ENCODE results near the gene CFHR3. TPM values are rescaled to one million over a fixed set of nuclear protein-coding genes. Genes with fewer than 3 reads are reported as not detected.

Gene CFHR3
- total RNA-seq, result not detected

GRCh38 chr1:196774603-196775002 lies at the start of gene CFHR3:
Gene CFHR3, plus strand, starts transcription at chr1:196774840. Its CDS starts 47 bp downstream, at chr1:196774887.
- POLR2A ChIA-PET, result no interaction called here
- no peak for ATAC-seq
- no peak for TF ChIP-seq CTCF (IDR thresholded peaks at IDR 0.05)
- Mint-ChIP-seq H3K36me3 (ENCODE audit: low read depth) (no peaks in the 10 kb centered on the region), H3K4me3 (no peak within 1 kb of the TSS), H3K27me3 (no peaks in the 10 kb centered on the region), H3K4me1 (ENCODE audit: low read depth) (no peaks in the 10 kb centered on the region), H3K9me3 (no peaks in the 10 kb centered on the region), H3K27ac (no peak within 1 kb of the TSS)
- no peak for DNase-seq
- intact Hi-C loops (cut with micrococcal nuclease), result no loop called here
- CTCF ChIA-PET, result no interaction called here

- H3K4me3 Mint-ChIP-seq, result no peak overlapping the region
- no peak for ATAC-seq
- POLR2A ChIA-PET, result no interaction called here
- no peak for DNase-seq
- no peak for TF ChIP-seq CTCF (IDR thresholded peaks at IDR 0.05)
- H3K36me3 Mint-ChIP-seq (ENCODE audit: low read depth), result no peaks in the 10 kb centered on the region
- no peaks in the 10 kb centered on the region for H3K27me3 Mint-ChIP-seq
- H3K27ac Mint-ChIP-seq, result no peak overlapping the region
- H3K4me1 Mint-ChIP-seq (ENCODE audit: low read depth), result no peaks in the 10 kb centered on the region
- CTCF ChIA-PET, result no interaction called here
- no peaks in the 10 kb centered on the region for H3K9me3 Mint-ChIP-seq
- intact Hi-C loops (cut with micrococcal nuclease), result no loop called here
Measured at GRCh38 chr1:196732526-196732925, 42.1 kb upstream of the CFHR3 start.

- ATAC-seq, result no peak
- no peak for TF ChIP-seq CTCF (IDR thresholded peaks at IDR 0.05)
Measured at GRCh38 chr1:196733091-196733970, 41.3 kb upstream of the CFHR3 start.

GRCh38 chr1:196734006-196734405 lies 40.6 kb upstream of the CFHR3 start:
- no peak overlapping the region for H3K27ac Mint-ChIP-seq
- no peak overlapping the region for H3K4me3 Mint-ChIP-seq
- H3K4me1 Mint-ChIP-seq (ENCODE audit: low read depth), result no peaks in the 10 kb centered on the region
- no peak for DNase-seq
- H3K36me3 Mint-ChIP-seq (ENCODE audit: low read depth), result no peaks in the 10 kb centered on the region
- CTCF ChIA-PET, result interaction anchor here (1.2 kb wide), 1 partner anchor 10 kb away, joined by 3 read pairs; no protein-coding TSS in a partner anchor
- H3K9me3 Mint-ChIP-seq, result peaks cover 6% of the 10 kb centered on the region
- ATAC-seq, result no peak
- intact Hi-C loops (cut with micrococcal nuclease), result no loop called here
- POLR2A ChIA-PET, result no interaction called here
- TF ChIP-seq CTCF (IDR thresholded peaks at IDR 0.05), result no peak
- no peaks in the 10 kb centered on the region for H3K27me3 Mint-ChIP-seq

More at GRCh38 chr1:196733091-196733970, 41.3 kb upstream of the CFHR3 start:
- ChIA-PET POLR2A (no interaction called here), CTCF (interaction anchor here (1.2 kb wide), 1 partner anchor 10 kb away, joined by 3 read pairs; no protein-coding TSS in a partner anchor)
- H3K4me3 Mint-ChIP-seq, result no peak overlapping the region
- no peak for DNase-seq
- intact Hi-C loops (cut with micrococcal nuclease), result no loop called here
- no peaks in the 10 kb centered on the region for H3K36me3 Mint-ChIP-seq (ENCODE audit: low read depth)
- H3K27me3 Mint-ChIP-seq, result no peaks in the 10 kb centered on the region
- peaks cover 4% of the 10 kb centered on the region for H3K9me3 Mint-ChIP-seq
- no peaks in the 10 kb centered on the region for H3K4me1 Mint-ChIP-seq (ENCODE audit: low read depth)
- no peak overlapping the region for H3K27ac Mint-ChIP-seq

- POLR2A ChIA-PET, result no interaction called here
- CTCF ChIA-PET, result interaction anchor here (1.2 kb wide), 1 partner anchor 11 kb away, joined by 3 read pairs; no protein-coding TSS in a partner anchor
- Mint-ChIP-seq H3K36me3 (ENCODE audit: low read depth) (no peaks in the 10 kb centered on the region), H3K4me1 (ENCODE audit: low read depth) (no peaks in the 10 kb centered on the region), H3K27ac (no peak overlapping the region), H3K9me3 (peaks cover 10% of the 10 kb centered on the region), H3K4me3 (no peak overlapping the region), H3K27me3 (no peaks in the 10 kb centered on the region)
- no peak for TF ChIP-seq CTCF (IDR thresholded peaks at IDR 0.05)
- DNase-seq, result no peak
- intact Hi-C loops (cut with micrococcal nuclease), result no loop called here
- ATAC-seq, result no peak
Measured at GRCh38 chr1:196734460-196734859, 40.2 kb upstream of the CFHR3 start.
